K562 (cell line): ENCODE measurements around the gene FBRS. TPM values are rescaled to one million over a fixed set of nuclear protein-coding genes. Genes with fewer than 3 reads are reported as not detected.
A peak's percentile ranks its signal among the peaks of the same experiment; 100 is the strongest.

Source experiments
- ERF ChIP-seq: fragments of 450-650 bp; formaldehyde crosslinking; IDR thresholded peaks from 2 replicates; pipeline ENCODE4 v1.4.0; 2020; ENCODE audit warnings: mild to moderate bottlenecking, mixed read lengths
- HNRNPH1 ChIP-seq: fragments of 200-400 bp; formaldehyde crosslinking; optimal IDR thresholded peaks from 2 replicates; pipeline ENCODE3; 2017; ENCODE audit warnings: low read depth, mild to moderate bottlenecking, low read length, moderate library complexity
- HSF4 ChIP-seq: fragments of 250-450 bp; sonication (Bioruptor Pico); IDR thresholded peaks from 2 replicates; pipeline ENCODE4 v2.1.2; 2022; ENCODE audit warnings: mild to moderate bottlenecking, moderate library complexity, borderline replicate concordance
- KDM2B ChIP-seq: fragments of 250-450 bp; sonication (Bioruptor Pico); IDR thresholded peaks from 2 replicates; pipeline ENCODE4 v1.8.0; 2021; ENCODE audit warnings: mild to moderate bottlenecking, moderate library complexity
- KHSRP ChIP-seq: fragments of 450-650 bp; IDR thresholded peaks from 2 replicates; pipeline ENCODE4 v1.6.1; 2017
- MTA1 ChIP-seq: fragments of 450-650 bp; IDR thresholded peaks from 2 replicates; pipeline ENCODE4 v1.6.1; 2017; ENCODE audit warnings: borderline replicate concordance
- MYNN ChIP-seq, 2 experiments: sonication (generic); formaldehyde crosslinking in 1 of 2; IDR thresholded peaks; 2 replicates each; pipeline versions ENCODE4 v1.5.0 to v1.6.1; 2016 to 2020; ENCODE audit warnings: antibody characterized with exemption in 1 of 2, missing genetic modification reagents in 1 of 2
- NR1H2 ChIP-seq: sonication (generic); formaldehyde crosslinking; IDR thresholded peaks from 2 replicates; pipeline ENCODE4 v1.4.0; 2020; ENCODE audit warnings: mild to moderate bottlenecking, missing genetic modification reagents
- NR2F6 ChIP-seq: fragments of 450-650 bp; formaldehyde crosslinking; IDR thresholded peaks from 2 replicates; pipeline ENCODE4 v1.4.0; 2020; ENCODE audit warnings: mild to moderate bottlenecking
- RHOXF2B ChIP-seq: fragments of 250-450 bp; sonication (Bioruptor Pico); conservative IDR thresholded peaks from 2 replicates; pipeline ENCODE4 v1.5.1; 2021
- SIX5 ChIP-seq, 2 experiments: IDR thresholded peaks; 2 replicates each; pipeline ENCODE4 v1.6.1; 2011; ENCODE audit warnings: low read length in 2 of 2, borderline replicate concordance in 1 of 2, low read depth in 1 of 2, mild to moderate bottlenecking in 1 of 2, moderate library complexity in 1 of 2; ENCODE audit not compliant: insufficient read depth in 1 of 2
- STAG1 ChIP-seq: sonication (generic); formaldehyde crosslinking; IDR thresholded peaks from 2 replicates; pipeline ENCODE4 v1.5.0; 2020; ENCODE audit warnings: missing genetic modification reagents, borderline replicate concordance
- ZNF140 ChIP-seq: fragments of 250-450 bp; sonication (Bioruptor Pico); IDR thresholded peaks from 2 replicates; pipeline ENCODE4 v1.8.0; 2021; ENCODE audit warnings: moderate library complexity, mild to moderate bottlenecking, inconsistent platforms
- polyA plus RNA-seq, 8 experiments: library from polyadenylated mRNA; depleted of rRNA in 4 of 8; stranded (reverse) in 5 of 8; unstranded in 3 of 8; fragments of >200 nt; fragmentation: Nextera tagmentation in 2 of 8; fragmentation: Illumina TruSeq in 1 of 8; extraction: Ambion mirVana in 2 of 8; extraction: Trizol in 1 of 8; gene quantifications; 2 replicates each; pipeline versions ENCODE4 v1.2.1 to v1.2.3, GENCODE V29; 2011 to 2014; ENCODE audit warnings: inconsistent platforms in 1 of 8, missing spikeins in 1 of 8
- total RNA-seq, 7 experiments: library from RNA; depleted of rRNA in 6 of 7; stranded (reverse); fragments of >200 nt in 6 of 7; fragmentation: Illumina TruSeq in 2 of 7; extraction: Trizol in 2 of 7; gene quantifications; 2 replicates each; pipeline versions ENCODE4 v1.2.1 to v1.2.3, GENCODE V29; 2011 to 2021; ENCODE audit warnings: low replicate concordance in 1 of 7
- TF ChIP-seq, protein P1 (sequence below), 3 experiments: fragments of 200-800 bp in 1 of 3; fragments of 250-450 bp in 1 of 3; fragments of 450-650 bp in 1 of 3; sonication (Bioruptor Pico) in 1 of 3; sonication (Bioruptor generic) in 1 of 3; formaldehyde crosslinking in 1 of 3; IDR thresholded peaks; 2 replicates each; pipeline versions ENCODE4 v1.6.1 to v1.8.0; 2016 to 2022; ENCODE audit warnings: mild to moderate bottlenecking in 2 of 3, missing genetic modification characterization in 2 of 3, missing compliant biosample characterization in 1 of 3, moderate library complexity in 1 of 3
- TF ChIP-seq, protein P2 (sequence below): fragments of 250-450 bp; sonication (Bioruptor Pico); IDR thresholded peaks from 2 replicates; pipeline ENCODE4 v1.9.0; 2021; ENCODE audit warnings: mild to moderate bottlenecking, inconsistent platforms
- TF ChIP-seq, protein P3 (sequence below): fragments of 450-650 bp; formaldehyde crosslinking; IDR thresholded peaks from 2 replicates; pipeline ENCODE4 v1.4.0; 2022; ENCODE audit warnings: mild to moderate bottlenecking, moderate library complexity
- TF ChIP-seq, protein P4 (sequence below): fragments of 450-650 bp; formaldehyde crosslinking; IDR thresholded peaks from 2 replicates; pipeline ENCODE4 v1.4.0; 2022; ENCODE audit warnings: missing genetic modification characterization

FBRS gene
- total and polyA plus RNA-seq, 9 of the 15 experiments (the other 6 are each of a cell fraction or from before 2014, with no cell fraction given), result 0.32 to 59.5 (median 13.1) TPM

DNA sequence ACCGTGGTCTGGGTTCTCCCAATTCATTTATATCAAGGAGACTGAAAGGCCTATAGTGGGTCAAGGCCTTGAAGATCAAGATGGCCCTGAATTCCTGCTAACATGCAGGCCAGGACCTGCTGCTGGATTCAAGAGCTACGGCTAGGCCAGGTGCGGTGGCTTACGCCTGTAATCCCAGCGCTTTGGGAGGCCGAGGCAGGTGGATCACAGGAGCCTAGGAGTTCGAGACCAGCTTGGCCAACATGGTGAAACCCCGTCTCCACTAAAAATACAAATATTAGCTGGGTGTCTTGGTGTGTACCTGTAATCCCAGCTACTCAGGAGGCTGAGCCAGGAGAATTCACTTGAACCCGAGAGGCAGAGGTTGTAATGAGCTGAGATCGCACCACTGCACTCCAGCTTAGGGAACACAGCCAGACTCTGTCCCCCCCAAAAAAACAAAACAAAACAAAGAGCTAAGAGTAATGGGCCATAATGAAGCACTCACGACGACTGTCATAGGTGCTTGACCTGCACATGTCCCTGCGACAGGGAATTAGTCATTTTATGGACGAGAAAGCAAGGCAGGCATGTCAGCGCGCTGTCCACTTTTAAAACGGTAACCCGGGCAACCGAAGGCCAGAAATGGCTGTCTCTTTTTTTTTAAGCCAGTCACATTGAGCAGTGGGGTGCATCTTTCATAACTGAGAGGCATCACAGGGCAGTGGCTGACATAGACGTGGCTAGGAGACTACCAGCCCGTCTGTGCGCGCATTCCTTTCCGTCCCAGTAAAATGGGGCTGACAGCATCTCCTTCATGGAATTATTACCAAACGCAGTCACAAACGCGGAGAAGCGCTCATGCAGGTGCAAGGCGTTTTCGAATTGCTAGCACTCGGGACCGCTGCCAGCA is 1.0 kb upstream of the FBRS start (continued):
- TF ChIP-seq, protein P1, sequence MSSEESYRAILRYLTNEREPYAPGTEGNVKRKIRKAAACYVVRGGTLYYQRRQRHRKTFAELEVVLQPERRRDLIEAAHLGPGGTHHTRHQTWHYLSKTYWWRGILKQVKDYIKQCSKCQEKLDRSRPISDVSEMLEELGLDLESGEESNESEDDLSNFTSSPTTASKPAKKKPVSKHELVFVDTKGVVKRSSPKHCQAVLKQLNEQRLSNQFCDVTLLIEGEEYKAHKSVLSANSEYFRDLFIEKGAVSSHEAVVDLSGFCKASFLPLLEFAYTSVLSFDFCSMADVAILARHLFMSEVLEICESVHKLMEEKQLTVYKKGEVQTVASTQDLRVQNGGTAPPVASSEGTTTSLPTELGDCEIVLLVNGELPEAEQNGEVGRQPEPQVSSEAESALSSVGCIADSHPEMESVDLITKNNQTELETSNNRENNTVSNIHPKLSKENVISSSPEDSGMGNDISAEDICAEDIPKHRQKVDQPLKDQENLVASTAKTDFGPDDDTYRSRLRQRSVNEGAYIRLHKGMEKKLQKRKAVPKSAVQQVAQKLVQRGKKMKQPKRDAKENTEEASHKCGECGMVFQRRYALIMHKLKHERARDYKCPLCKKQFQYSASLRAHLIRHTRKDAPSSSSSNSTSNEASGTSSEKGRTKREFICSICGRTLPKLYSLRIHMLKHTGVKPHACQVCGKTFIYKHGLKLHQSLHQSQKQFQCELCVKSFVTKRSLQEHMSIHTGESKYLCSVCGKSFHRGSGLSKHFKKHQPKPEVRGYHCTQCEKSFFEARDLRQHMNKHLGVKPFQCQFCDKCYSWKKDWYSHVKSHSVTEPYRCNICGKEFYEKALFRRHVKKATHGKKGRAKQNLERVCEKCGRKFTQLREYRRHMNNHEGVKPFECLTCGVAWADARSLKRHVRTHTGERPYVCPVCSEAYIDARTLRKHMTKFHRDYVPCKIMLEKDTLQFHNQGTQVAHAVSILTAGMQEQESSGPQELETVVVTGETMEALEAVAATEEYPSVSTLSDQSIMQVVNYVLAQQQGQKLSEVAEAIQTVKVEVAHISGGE (CRISPR knock-in tag; IDR thresholded peaks at IDR 0.05), result no peak
- TF ChIP-seq STAG1 (no peak), MYNN (IDR thresholded peaks at IDR 0.05) (no peak), MYNN (CRISPR knock-in tag; IDR thresholded peaks at IDR 0.05) (no peak), HSF4 (no peak), NR1H2 (CRISPR knock-in tag) (no peak), ERF (CRISPR knock-in tag) (0 out of 2 replicates have a peak, but pooled peaks have one; percentile 36), KDM2B (CRISPR knock-in tag) (no peak), RHOXF2B (no peak), SIX5 (IDR thresholded peaks at IDR 0.05; ENCODE audit: borderline replicate concordance in 1 of 2, insufficient read depth in 1 of 2, low read depth in 1 of 2, low read length in 2 of 2) (no peak), NR2F6 (CRISPR knock-in tag) (0 out of 2 replicates have a peak, but pooled peaks have one; percentile 51), ZNF140 (no peak), MTA1 (no peak), HNRNPH1 (no peak), KHSRP (no peak)
- TF ChIP-seq, protein P2, sequence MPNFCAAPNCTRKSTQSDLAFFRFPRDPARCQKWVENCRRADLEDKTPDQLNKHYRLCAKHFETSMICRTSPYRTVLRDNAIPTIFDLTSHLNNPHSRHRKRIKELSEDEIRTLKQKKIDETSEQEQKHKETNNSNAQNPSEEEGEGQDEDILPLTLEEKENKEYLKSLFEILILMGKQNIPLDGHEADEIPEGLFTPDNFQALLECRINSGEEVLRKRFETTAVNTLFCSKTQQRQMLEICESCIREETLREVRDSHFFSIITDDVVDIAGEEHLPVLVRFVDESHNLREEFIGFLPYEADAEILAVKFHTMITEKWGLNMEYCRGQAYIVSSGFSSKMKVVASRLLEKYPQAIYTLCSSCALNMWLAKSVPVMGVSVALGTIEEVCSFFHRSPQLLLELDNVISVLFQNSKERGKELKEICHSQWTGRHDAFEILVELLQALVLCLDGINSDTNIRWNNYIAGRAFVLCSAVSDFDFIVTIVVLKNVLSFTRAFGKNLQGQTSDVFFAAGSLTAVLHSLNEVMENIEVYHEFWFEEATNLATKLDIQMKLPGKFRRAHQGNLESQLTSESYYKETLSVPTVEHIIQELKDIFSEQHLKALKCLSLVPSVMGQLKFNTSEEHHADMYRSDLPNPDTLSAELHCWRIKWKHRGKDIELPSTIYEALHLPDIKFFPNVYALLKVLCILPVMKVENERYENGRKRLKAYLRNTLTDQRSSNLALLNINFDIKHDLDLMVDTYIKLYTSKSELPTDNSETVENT (CRISPR knock-in tag), result no peak
- TF ChIP-seq, protein P3, sequence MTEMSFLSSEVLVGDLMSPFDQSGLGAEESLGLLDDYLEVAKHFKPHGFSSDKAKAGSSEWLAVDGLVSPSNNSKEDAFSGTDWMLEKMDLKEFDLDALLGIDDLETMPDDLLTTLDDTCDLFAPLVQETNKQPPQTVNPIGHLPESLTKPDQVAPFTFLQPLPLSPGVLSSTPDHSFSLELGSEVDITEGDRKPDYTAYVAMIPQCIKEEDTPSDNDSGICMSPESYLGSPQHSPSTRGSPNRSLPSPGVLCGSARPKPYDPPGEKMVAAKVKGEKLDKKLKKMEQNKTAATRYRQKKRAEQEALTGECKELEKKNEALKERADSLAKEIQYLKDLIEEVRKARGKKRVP (CRISPR knock-in tag), result no peak
- TF ChIP-seq, protein P4, sequence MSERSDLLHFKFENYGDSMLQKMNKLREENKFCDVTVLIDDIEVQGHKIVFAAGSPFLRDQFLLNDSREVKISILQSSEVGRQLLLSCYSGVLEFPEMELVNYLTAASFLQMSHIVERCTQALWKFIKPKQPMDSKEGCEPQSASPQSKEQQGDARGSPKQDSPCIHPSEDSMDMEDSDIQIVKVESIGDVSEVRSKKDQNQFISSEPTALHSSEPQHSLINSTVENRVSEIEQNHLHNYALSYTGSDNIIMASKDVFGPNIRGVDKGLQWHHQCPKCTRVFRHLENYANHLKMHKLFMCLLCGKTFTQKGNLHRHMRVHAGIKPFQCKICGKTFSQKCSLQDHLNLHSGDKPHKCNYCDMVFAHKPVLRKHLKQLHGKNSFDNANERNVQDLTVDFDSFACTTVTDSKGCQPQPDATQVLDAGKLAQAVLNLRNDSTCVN (CRISPR knock-in tag), result no peak
